Suprapubic skin (tissue), 3 donors: ENCODE data around the gene SYT14.

Source experiments
- CTCF ChIP-seq, 2 donors: fragments of 200-600 bp in 1 of 2; fragments of 450-650 bp in 1 of 2; sonication (generic) in 1 of 2; IDR thresholded peaks; one replicate each; pipeline ENCODE4 v1.5.1; 2016 to 2019; ENCODE audit warnings: antibody characterized with exemption in 2 of 2, mild to moderate bottlenecking in 1 of 2, moderate library complexity in 1 of 2
- EP300 ChIP-seq: sonication (generic); formaldehyde crosslinking; IDR thresholded peaks from one replicate; pipeline ENCODE4 v1.6.1; 2017; ENCODE audit warnings: antibody characterized with exemption

GRCh38 chr1:210070531-210070930 lies 132.5 kb downstream of the SYT14 start:
- TF ChIP-seq CTCF (IDR thresholded peaks at IDR 0.05), result no peak
- TF ChIP-seq EP300, result no peak
